Measurements from ENCODE around the gene RUNX3. TPM values are rescaled to one million over a fixed set of nuclear protein-coding genes. Genes with fewer than 3 reads are reported as not detected.
"Not testable (repeated sequence)": the region's sequence is repeated elsewhere in the genome, so short reads cannot be mapped to it uniquely, and the experiment has no call there.

Gene RUNX3
- total RNA-seq (2022), result 0.28 and 1.3 TPM in 2 replicates
- Bru-seq, nascent RNA, result percentile 11 among the genes with signal in this experiment
- BruChase-seq, experiment 1, labeled RNA remaining after a 6-hour chase, result percentile 9 among the genes with signal in this experiment
- percentile 7 among the genes with signal in this experiment for BruChase-seq, experiment 2, labeled RNA remaining after a 2-hour chase
- long read RNA-seq, partial matches to known transcripts, result 0 of 1 reads
- long read RNA-seq, other reads (novel, unspliced or antisense), result 0 of 1 reads

DNA sequence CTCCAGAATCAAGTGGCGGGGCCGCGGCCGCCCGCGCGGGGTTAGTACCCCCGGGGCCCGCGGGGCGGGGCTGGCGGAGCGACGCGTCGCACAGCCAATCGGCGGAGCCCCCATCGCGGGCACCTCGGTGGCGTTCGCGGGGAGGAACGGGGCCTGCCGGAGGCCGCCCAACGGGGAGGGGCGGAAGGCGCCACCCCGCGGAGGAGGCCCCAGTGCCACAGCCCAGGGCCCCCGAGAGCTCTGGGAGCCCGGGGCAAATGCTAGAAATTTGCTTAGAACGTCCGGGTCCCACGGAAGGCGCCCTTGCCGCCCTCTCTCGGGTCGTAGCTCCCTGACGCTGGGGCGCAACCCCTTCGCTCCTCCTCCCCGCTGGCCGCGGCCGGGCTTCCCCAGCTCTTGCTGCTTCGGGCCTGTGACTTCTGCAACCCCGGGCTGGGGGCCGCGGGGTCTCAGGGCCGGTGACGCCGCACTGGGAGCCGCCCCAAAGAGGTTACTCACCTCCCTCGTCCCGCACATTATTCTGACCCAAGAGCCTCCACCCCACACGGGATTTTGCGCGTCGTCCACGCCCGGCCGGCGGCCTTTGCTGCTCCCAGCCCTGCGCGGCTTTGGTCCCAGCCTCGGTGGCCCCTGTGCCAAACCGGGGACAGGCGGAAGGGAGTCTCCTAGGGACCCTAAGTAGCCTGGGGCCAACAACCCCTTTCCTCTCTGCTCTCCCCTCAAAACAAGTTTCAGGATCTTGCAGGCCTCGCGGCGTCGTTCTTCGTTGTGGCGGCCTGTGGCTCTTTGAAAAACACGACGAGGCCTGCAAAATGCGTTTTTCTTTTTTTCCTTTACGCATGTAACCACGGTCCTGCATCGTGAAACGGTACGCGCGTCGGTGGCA is at the start of gene RUNX3:
Gene RUNX3, minus strand, starts transcription at position 17 of the 886 bp plus-strand sequence. CDS start 408 bp downstream, outside the sequence.
- intact Hi-C loops (cut with micrococcal nuclease; ENCODE audit: unreplicated experiment), result loop anchor here (5.0 kb wide), 1 partner anchor 107 kb away; no protein-coding TSS in a partner anchor
- no TSS peak for BruUV-seq (replicated peaks)
- peaks cover 83% of the 10 kb centered on the region for H3K27me3 Mint-ChIP-seq (ENCODE audit: unreplicated experiment)
- H3K9me3 Mint-ChIP-seq (ENCODE audit: low read depth, unreplicated experiment), result no peaks in the 10 kb centered on the region
- TF ChIP-seq, protein P1, sequence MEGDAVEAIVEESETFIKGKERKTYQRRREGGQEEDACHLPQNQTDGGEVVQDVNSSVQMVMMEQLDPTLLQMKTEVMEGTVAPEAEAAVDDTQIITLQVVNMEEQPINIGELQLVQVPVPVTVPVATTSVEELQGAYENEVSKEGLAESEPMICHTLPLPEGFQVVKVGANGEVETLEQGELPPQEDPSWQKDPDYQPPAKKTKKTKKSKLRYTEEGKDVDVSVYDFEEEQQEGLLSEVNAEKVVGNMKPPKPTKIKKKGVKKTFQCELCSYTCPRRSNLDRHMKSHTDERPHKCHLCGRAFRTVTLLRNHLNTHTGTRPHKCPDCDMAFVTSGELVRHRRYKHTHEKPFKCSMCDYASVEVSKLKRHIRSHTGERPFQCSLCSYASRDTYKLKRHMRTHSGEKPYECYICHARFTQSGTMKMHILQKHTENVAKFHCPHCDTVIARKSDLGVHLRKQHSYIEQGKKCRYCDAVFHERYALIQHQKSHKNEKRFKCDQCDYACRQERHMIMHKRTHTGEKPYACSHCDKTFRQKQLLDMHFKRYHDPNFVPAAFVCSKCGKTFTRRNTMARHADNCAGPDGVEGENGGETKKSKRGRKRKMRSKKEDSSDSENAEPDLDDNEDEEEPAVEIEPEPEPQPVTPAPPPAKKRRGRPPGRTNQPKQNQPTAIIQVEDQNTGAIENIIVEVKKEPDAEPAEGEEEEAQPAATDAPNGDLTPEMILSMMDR (IDR thresholded peaks at IDR 0.05; ENCODE audit: unreplicated experiment), result no peak
- no peak within 1 kb of the TSS for H3K27ac Mint-ChIP-seq (ENCODE audit: unreplicated experiment)
- DNase-seq, result peak; percentile 62
- no peaks in the 10 kb centered on the region for H3K36me3 Mint-ChIP-seq (ENCODE audit: insufficient read depth, unreplicated experiment)
- no peaks in the 10 kb centered on the region for H3K4me1 Mint-ChIP-seq (ENCODE audit: low read depth, unreplicated experiment)
- peak within 1 kb of the TSS; percentile 41 for H3K4me3 Mint-ChIP-seq (ENCODE audit: low read depth, unreplicated experiment)
- CTCF ChIA-PET, result interaction anchor here (0.6 to 0.8 kb wide), 2 partner anchors 112 to 126 kb away, joined by 3 read pairs; no protein-coding TSS in a partner anchor

DNA sequence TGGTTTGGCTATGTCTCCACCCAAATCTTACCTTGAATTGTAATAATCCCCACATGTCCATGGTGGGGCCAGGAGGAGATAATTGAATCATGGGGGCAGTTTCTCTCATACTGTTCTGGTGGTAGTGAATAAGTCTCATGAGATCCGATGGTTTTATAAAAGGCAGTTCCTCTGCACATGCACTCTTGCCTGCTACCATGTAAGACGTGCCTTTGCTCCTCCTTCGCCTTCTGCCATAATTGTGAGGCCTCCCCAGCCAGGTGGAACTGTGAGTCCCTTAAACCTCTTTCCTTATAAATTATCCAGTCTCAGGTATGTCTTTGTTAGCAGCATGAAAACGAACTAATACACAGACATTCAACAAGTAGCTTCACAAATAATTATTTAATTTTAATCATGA is 49.2 kb upstream of the RUNX3 start:
- intact Hi-C loops (cut with micrococcal nuclease; ENCODE audit: unreplicated experiment); H3K36me3 Mint-ChIP-seq (ENCODE audit: insufficient read depth, unreplicated experiment); BruUV-seq (replicated peaks); H3K9me3 Mint-ChIP-seq (ENCODE audit: low read depth, unreplicated experiment); CTCF ChIA-PET; DNase-seq; H3K4me1 Mint-ChIP-seq (ENCODE audit: low read depth, unreplicated experiment); H3K4me3 Mint-ChIP-seq (ENCODE audit: low read depth, unreplicated experiment); H3K27ac Mint-ChIP-seq (ENCODE audit: unreplicated experiment): not testable (repeated sequence)
- H3K27me3 Mint-ChIP-seq (ENCODE audit: unreplicated experiment), result peaks cover 89% of the 10 kb centered on the region

DNA sequence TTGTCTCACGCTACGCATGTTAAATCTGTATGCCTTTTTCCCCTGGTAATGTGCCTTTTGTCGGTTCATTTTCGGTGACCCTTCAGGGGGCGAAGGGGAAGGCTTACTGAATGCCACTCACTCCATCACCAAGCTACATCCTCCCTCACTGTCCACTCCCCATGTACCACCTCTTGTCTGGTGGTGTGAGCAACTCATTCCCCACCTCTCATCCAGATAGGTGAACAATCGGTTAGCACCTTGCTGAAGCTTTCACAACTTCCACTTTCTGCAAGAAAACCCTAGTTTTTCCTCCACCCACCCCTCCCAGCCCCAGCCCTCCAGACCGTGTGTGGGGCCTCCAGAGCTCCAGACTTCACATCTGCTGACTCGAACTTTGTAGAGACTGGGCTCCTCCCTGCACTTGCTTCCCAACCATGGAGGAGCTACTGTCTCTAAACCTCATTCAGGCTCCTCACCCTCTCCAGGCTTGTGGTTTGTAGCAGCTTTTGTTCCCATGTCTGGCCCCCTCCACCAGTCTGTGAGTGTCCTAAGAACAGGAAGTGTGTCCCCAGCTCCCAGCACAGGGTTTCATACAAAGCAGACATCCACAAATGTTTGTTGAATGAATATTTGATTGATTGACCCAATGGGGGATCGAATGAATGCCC is 48.4 kb upstream of the RUNX3 start:
- BruUV-seq (replicated peaks), result no TSS peak
- Mint-ChIP-seq H3K9me3 (ENCODE audit: low read depth, unreplicated experiment) (peaks cover 10% of the 10 kb centered on the region), H3K27me3 (ENCODE audit: unreplicated experiment) (peaks cover 89% of the 10 kb centered on the region), H3K27ac (ENCODE audit: unreplicated experiment) (no peak overlapping the region), H3K4me3 (ENCODE audit: low read depth, unreplicated experiment) (no peak overlapping the region), H3K36me3 (ENCODE audit: insufficient read depth, unreplicated experiment) (no peaks in the 10 kb centered on the region), H3K4me1 (ENCODE audit: low read depth, unreplicated experiment) (no peaks in the 10 kb centered on the region)
- CTCF ChIA-PET, result no interaction called here
- no peak for DNase-seq
- intact Hi-C loops (cut with micrococcal nuclease; ENCODE audit: unreplicated experiment), result no loop called here
- TF ChIP-seq, protein P1 (IDR thresholded peaks at IDR 0.05; ENCODE audit: unreplicated experiment), result no peak

DNA sequence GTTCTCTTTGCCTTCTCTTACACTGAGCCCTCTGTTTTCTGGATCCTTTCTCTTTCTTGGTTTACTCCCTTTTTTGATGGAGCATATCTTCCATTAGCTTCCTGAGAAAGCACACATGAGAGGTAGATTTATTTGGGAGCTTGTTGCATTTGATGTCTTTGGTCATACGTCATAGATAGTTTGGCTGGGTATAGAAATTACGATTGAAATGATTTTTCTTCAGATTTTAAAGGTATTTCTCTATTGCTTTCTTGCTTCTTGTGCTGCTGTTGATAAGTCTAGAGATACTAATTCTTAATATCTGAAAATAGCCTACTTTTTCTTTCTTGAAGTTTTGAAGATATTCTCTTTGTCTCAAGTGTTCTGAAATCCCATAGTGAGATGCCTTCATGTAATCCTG is 45.3 kb upstream of the RUNX3 start:
- Mint-ChIP-seq H3K27me3 (ENCODE audit: unreplicated experiment) (peaks cover 95% of the 10 kb centered on the region), H3K4me3 (ENCODE audit: low read depth, unreplicated experiment) (no peak overlapping the region), H3K9me3 (ENCODE audit: low read depth, unreplicated experiment) (peaks cover 10% of the 10 kb centered on the region), H3K27ac (ENCODE audit: unreplicated experiment) (no peak overlapping the region), H3K4me1 (ENCODE audit: low read depth, unreplicated experiment) (no peaks in the 10 kb centered on the region), H3K36me3 (ENCODE audit: insufficient read depth, unreplicated experiment) (no peaks in the 10 kb centered on the region)
- DNase-seq, result no peak
- CTCF ChIA-PET, result no interaction called here
- TF ChIP-seq, protein P1 (IDR thresholded peaks at IDR 0.05; ENCODE audit: unreplicated experiment), result no peak
- BruUV-seq (replicated peaks), result no TSS peak
- intact Hi-C loops (cut with micrococcal nuclease; ENCODE audit: unreplicated experiment), result no loop called here
